HG03025 (cell line): ENCODE results near the gene PTGES2.
"Not testable (repeated sequence)": the region's sequence is repeated elsewhere in the genome, so short reads cannot be mapped to it uniquely, and the experiment has no call there.

Experiments
- ATAC-seq: cut with Tn5 transposase; IDR thresholded peaks from one replicate; pipeline ENCODE4 v1.9.1; 2021; ENCODE audit warnings: mild to moderate bottlenecking, moderate library complexity; ENCODE audit not compliant: unreplicated experiment, low FRiP score

Gene PTGES2

DNA sequence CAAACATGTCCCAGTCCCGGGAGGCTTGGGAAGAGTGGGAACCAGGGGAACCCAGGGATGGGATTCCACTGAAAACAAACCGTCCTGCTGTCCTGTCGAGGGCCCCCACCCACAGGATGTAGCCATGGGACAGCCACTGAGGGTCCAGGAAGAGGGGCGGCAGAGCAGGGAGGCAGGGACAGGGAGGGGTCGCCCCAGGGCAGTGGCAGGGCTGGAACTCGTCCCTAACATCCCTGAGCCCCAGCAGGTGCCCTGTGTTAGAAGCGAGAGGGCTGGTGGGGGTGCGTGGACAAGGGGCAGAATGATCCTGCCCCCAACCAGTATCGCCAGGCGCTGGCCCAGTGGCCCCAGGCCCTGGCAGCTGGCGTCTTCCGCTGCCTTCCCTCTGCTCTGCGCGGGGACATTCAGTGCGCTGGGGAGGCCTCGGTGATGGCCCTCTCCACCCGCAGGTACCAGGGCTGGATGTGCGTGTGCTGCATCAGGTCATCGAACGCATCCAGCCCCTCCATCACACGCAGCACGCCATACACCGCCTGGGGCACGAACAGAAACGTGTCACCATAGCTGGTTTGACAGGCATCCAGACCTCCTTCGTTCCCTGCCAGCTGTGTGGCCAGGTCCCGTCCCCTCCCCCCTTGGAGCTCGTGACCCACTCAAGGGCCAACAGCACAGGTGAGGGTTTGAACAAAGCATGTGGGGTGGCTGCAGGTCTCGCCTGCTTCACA lies 6.6 kb downstream of the PTGES2 start:
- ATAC-seq: no peak

DNA sequence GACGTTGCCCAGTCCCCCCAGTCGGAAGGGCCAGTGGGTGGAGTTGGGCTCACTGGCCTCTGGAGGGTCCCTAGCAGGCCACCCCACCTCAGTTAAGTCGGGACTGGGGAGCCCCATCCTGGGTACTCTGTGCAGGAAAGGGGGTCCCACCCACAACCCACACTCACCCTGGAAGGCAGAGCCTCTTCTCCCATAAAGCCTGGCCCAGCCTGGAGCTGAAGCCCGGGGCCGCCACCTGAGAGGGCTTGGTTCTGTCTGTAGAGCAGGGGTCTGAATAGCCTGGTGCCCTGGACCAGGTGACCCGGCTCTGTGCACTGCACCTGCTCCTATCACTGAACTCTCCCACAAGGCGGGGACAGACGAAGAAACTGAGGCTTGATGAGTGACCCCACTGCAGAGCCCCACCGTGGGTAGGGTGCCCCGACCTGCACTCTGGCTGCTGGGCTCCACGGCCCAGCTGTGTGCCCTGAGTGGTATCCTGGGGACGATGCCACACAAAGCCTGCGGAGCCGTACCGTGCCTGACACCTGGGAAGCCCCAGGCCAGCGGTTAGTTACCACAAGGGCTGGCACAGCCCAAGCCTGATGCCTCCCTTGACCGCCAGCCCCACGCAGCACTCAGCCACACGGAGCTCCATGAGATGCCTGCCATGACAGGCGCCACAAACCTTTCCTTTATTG lies 7.3 kb downstream of the PTGES2 start:
- no peak for ATAC-seq

DNA sequence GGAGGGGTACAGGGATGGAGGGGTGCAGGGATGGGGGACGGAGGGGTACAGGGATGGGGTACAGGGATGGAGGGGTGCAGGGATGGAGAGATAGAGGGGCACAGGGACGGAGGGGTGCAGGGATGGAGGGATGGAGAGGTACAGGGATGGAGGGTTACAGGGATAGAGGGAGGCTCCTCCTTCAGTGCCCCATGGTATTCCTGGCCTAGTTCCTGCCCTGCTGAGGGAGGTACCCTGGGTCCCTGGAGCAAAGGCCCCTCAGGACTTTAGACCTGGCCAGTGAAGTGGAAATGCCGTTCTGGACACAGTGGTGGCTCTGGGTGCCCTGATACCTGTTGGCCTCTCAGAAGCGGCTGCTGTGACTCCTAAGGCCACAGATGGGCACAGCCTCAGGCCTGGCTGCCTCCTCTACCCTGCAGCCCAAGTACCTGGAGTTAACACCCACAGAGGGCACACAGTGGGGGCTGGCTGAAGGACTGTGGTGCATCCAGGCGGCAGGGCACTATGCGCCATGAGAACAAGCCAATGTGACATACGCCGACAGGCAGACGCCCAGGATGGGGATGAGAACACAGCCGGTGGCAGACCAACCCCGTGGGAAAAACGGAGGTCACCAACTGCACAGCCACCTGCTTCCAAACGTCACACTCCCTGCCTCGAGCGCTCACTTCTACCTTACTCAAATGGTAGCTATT lies 8.4 kb downstream of the PTGES2 start:
- ATAC-seq: no peak

DNA sequence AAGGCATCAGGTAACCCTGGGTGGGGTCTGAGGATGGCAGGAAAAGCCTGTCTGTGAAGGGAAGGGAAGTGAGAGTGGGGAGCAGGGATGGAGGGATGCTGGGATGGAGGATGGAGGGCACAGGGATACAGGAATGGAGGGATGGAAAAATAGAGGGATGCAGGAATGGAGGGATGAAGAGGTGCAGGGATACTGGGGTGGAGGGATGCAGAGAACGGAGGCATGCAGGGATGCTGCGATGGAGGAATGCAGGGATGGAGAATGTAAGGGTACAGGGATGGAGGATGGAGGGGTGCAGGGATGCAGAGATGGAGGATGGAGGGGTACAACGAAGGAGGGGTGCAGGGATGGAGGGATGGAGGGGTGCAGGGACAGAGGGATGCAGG lies 9.1 kb downstream of the PTGES2 start:
- no peak for ATAC-seq

DNA sequence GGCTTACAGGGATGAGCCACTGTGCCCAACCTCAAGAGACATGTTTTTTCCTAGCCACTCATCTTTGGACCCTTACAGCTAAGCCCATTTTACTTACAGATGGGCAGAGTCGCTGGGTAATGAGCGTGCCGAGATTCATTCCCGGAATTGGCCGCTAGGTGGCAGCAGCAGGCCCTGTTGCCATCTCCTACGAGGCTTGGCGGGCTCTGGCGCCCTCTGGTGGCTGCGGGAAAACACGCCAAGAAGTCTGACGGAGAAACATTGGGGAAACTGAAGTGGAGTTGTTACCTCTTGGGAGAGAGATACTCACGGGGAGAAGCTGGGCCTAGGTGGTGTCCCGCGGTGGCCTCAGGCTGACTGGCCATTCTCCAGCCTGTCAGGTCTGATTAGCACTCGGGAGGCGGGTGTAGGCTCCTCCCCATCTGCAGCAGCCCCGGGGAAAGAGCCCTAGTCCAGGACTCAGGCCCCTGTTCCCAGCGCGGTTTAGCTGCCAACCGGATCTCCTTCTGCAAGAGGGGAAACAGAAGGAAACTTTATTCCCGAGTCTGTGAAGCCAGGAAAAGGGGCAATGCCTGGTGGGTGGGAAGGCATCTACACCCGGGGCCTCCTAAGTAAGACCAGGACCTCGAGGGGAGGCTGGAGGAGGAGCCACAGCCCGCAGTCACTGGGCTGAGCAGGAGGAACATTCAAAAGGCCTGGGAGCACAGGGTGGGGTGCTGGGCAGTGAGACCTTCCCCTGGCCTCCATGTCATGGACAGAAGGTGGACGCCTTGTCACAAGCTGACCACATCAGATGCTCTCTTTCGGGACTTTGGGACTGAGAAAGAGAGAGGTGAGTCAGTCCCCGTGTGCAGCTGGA lies 9.7 kb downstream of the PTGES2 start:
- ATAC-seq: no peak

DNA sequence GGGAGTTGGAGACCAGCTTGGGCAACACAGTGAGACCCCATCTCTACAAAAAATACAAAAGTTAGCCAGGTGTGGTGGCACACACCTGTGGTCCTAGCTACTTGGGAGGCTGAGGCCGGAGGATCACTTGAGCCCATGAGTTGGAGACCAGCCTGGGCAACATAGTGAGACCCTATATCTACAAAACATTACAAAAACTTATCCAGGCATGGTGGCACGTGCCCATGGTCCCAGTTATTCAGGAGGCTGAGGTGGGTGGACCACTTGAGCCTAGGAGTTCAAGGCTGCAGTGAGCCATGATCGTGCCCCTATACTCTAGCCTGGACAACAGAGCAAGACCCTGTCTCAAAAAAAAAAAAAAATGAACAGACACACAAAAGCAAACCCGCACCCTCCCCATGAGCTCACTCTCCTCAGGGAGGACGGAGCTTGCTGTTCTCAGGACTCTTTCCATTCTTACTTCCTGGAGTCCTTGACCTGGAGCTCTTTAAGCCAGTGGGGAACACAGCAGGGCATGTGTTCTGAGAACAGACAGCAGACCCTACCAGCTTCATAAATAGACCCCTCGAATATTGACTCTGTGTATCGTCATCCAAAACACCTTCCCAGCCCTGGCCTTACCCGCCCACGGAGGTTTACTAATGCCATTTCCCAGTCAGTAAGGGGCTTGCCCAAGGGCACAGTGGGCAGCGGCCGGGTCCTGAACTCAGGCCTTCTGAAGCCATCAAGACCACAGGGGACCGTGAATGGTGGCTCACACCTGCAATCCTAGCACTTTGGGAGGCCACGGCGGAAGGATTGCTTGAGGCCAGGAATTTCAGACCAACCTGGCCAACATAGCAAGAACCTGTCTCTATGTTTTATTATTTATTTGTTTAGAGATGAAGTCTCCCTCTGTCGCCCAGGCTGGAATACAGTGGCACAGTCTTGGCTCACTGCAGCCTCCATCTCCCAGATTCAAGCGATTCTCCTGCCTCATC lies 11.1 kb downstream of the PTGES2 start:
- no peak for ATAC-seq

DNA sequence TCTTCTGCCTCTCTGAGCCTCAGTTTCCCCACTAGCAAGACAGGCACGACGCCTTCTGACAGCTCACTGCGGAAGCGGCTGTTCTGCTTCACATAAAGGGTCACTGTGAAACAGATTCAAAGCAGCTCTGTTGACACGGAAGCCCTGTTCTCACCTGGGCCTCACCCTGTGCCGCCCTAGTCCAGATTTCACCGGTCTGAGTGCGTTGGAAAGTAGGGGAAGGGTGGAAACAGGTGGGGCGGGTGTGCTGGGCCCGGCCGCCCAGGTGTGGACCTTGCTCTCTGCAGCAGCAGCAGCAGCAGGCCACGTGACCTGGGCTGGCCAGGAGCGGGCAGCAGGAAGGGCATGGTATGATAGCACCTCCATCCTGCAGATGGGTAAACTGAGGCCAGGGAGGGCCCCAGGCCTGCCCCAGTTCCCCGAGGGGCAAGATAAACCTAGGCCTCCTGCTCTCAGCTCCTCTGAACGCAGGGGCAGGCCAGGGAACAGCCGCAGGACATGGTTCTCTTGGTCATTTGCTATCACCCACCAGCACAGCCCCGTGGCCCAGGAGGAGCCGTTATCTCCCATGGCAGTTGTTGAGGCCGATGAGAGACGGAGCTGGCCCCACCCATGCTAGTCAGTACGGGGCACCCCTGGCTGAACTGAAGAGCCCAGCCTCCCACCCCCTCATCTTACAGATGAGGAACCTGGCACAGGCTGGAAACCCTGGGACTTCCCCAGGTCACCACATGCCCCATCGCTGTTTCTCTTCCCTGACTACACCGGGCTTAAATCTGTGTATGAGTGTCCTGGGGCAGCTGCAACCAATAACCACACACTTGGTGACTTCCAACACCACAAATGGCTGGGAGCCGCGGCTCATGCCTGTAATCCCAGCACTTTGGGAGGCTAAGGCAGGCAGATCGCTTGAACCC lies 12.1 kb downstream of the PTGES2 start:
- no peak for ATAC-seq

DNA sequence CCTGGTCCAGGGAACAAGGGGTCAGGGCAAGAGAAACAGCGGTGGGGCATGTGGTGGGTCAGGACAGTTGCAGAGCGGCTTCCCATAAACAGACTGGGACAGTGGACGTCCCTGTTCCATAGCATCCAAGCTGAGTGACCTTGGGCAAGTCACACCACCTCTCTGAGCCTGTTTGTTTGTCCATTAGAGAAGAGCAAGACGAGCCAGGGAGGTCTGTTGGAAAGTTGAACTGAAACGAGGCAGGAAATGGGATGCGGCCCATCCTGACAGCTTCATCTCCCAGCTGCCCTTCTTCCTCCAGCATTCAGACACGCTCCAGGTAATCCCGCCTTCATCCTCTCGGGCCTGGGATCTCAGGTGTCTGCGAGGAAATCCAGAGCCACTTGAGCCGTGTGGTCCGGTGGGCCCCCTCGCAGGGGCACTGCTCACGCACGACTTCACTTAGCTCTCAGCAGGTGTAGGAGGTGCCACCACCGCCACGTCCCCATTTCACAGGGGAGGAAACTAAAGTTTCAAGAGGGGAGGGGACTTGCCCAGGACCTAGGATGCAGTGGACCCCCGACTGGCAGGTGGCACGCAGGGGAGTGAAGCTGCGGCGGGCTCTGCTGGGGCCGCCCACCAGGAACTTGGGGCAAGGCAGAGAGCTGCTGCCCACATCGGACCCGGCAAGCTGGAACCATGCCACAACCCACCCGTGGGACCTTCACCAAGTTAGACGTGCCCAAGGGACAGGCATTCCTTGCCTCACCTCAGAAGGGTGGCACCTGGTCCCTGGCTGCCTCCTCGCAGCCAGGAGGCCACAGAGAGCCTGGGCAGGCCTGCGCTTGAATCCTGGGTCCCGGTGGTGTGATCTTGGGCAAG lies 13.0 kb downstream of the PTGES2 start:
- no peak for ATAC-seq

DNA sequence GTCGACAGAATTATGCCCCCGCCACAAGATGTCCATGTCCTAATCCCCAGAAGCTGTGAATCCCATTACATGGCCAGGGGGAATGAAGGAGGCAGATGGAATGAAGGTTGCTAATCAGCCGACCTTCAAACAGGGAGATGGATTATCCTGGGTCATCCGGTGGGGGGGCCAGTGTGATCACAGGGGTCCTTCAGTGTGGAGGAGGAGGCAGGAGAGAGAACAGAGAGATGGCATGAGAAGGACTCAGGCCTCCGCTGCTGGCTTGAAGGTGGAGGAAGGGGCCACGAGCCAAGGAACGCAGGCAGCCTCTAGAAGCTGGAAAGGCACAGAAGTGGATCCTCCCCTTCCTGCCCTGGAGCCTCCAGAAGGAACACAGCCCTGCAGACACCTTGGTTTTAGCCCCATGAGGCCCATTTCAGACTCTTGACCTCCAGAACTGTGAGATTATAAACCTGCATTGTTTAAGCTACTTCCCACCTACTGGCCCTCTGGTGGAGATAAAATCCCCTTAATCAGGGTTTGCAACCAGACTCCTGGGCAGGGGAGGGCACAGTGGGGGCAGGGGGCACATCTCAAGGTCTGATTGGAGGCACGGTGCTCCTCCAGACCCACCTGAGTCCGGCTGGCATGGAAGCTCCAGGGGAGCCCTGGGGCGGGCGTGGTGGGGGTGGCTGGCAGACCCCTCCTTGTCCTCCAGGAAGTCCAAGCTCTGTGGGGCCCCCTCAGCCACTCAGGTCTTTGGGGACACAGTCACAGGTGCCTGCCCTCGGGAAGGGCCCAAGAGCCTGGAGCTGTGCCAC lies 13.8 kb downstream of the PTGES2 start:
- ATAC-seq: no peak

DNA sequence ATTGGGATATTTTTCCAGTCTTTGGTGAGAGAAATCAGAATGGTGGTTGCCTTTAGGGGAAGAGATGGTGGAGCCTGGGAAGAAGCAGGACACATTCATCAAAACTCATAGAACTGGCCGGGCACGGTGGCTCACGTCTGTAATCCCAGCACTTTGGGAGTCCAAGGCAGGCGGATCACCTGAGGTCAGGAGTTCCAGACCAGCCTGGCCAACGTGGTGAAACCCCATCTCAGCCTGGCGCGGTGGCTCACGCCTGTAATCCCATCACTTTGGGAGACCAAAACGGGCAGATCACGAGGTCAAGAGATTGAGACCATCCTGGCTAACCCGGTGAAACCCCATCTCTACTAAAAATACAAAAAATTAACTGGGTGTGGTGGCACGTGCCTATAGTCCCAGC lies 15.8 kb downstream of the PTGES2 start:
- ATAC-seq: not testable (repeated sequence)

DNA sequence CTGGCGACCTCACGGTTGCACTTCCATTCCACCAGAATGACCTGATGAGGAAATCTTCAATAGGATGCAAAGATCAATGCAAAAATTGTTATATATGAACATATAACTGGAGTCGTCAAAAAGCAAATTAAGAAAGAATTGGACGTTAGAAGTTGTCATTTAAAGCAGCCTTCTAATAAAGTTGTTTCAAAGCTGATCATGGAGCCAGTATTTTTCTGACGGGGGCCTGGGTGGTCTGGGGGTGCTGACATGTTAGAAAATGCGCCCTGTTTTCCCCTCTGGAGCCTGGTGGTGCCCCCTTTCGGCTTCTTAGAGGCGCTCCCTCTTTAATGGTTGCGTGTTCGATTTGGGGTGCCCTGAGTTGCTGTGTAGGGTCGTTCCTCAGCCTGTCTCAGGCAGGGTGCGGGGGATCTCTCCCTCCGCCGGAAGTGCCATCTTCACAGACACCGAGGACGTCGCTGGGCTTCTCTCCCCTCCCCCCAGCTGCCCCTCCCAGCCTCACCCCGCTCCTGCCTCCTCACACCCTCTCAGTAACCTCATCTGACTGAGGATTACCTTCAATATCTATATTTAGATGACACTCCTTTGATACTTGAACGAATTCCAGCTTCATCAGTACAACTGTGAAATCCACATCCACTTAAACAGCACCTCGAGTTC lies 18.3 kb downstream of the PTGES2 start:
- no peak for ATAC-seq

DNA sequence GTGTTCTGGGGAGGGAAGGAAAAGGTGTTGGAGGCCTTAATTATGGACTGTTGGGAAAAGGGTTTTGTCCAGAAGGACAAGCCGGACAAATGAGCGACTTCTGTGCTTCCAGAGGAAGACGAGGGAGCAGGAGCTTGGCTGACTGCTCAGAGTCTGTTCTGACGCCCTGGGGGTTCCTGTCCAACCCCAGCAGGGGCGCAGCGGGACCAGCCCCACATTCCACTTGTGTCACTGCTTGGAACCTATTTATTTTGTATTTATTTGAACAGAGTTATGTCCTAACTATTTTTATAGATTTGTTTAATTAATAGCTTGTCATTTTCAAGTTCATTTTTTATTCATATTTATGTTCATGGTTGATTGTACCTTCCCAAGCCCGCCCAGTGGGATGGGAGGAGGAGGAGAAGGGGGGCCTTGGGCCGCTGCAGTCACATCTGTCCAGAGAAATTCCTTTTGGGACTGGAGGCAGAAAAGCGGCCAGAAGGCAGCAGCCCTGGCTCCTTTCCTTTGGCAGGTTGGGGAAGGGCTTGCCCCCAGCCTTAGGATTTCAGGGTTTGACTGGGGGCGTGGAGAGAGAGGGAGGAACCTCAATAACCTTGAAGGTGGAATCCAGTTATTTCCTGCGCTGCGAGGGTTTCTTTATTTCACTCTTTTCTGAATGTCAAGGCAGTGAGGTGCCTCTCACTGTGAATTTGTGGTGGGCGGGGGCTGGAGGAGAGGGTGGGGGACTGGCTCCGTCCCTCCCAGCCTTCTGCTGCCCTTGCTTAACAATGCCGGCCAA lies 19.1 kb downstream of the PTGES2 start:
- no peak for ATAC-seq

DNA sequence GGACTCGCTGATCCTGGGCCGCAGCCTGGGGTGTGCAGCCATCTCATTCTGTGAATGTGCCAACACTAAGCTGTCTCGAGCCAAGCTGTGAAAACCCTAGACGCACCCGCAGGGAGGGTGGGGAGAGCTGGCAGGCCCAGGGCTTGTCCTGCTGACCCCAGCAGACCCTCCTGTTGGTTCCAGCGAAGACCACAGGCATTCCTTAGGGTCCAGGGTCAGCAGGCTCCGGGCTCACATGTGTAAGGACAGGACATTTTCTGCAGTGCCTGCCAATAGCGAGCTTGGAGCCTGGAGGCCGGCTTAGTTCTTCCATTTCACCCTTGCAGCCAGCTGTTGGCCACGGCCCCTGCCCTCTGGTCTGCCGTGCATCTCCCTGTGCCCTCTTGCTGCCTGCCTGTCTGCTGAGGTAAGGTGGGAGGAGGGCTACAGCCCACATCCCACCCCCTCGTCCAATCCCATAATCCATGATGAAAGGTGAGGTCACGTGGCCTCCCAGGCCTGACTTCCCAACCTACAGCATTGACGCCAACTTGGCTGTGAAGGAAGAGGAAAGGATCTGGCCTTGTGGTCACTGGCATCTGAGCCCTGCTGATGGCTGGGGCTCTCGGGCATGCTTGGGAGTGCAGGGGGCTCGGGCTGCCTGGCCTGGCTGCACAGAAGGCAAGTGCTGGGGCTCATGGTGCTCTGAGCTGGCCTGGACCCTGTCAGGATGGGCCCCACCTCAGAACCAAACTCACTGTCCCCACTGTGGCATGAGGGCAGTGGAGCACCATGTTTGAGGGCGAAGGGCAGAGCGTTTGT lies 19.9 kb downstream of the PTGES2 start:
- no peak for ATAC-seq

DNA sequence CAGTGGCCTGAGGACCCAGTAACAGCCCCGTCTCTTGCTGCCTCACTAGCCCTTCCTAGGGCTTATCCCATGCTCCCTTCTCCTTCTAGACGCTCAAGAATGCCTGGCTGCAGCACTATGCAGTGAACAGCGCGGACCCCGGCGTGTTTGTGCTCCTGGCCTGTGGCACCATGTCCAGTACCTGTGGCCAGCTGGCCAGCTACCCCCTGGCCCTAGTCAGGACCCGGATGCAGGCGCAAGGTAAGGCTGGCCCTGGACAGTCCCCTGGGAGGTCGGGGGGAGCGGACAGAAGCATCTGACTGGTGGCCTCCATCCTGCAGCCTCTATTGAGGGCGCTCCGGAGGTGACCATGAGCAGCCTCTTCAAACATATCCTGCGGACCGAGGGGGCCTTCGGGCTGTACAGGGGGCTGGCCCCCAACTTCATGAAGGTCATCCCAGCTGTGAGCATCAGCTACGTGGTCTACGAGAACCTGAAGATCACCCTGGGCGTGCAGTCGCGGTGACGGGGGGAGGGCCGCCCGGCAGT lies 20.5 kb downstream of the PTGES2 start:
- no peak for ATAC-seq
